Suprapubic skin (tissue), 4 donors: ENCODE data around the gene MCF2L. TPM values are rescaled to one million over a fixed set of nuclear protein-coding genes. Genes with fewer than 3 reads are reported as not detected.

Source experiments
- DNase-seq, 2 donors: peaks; one replicate each; pipeline ENCODE4 v3.0.0-alpha.2; 2019; ENCODE audit warnings: low spot score in 2 of 2
- H3K27ac ChIP-seq: fragments of 200-600 bp; sonication (generic); one replicate; pipeline ENCODE4 v1.5.1; 2019
- H3K27me3 ChIP-seq: fragments of 200-600 bp; sonication (generic); one replicate; pipeline ENCODE4 v1.5.1; 2019
- H3K36me3 ChIP-seq: fragments of 200-600 bp; sonication (generic); one replicate; pipeline ENCODE4 v1.5.1; 2019
- H3K4me1 ChIP-seq: fragments of 200-600 bp; sonication (generic); one replicate; pipeline ENCODE4 v1.5.1; 2019
- H3K4me3 ChIP-seq: fragments of 200-600 bp; sonication (generic); one replicate; pipeline ENCODE4 v1.5.1; 2019; ENCODE audit warnings: mild to moderate bottlenecking
- H3K9me3 ChIP-seq: fragments of 200-600 bp; sonication (generic); one replicate; pipeline ENCODE4 v1.5.1; 2019
- EP300 ChIP-seq: sonication (generic); formaldehyde crosslinking; IDR thresholded peaks from one replicate; pipeline ENCODE4 v1.6.1; 2017; ENCODE audit warnings: antibody characterized with exemption
- POLR2A ChIP-seq, 2 donors: fragments of 450-650 bp; IDR thresholded peaks; one replicate each; pipeline ENCODE4 v1.6.1; 2017; ENCODE audit warnings: antibody characterized with exemption in 2 of 2, mild to moderate bottlenecking in 2 of 2, moderate library complexity in 2 of 2
- POLR2AphosphoS5 ChIP-seq, 3 donors: sonication (generic); formaldehyde crosslinking; IDR thresholded peaks; one replicate each; pipeline ENCODE4 v1.6.1; 2017; ENCODE audit warnings: antibody characterized with exemption in 3 of 3
- WGBS: methylation state at CpG from one replicate; pipeline ENCODE4 v1.1.5; 2018; 5-methylcytosine and 5-hydroxymethylcytosine counted together
- total RNA-seq, 4 donors: library from RNA; depleted of rRNA; stranded (reverse); fragments of >200 nt; gene quantifications; one replicate each; pipeline ENCODE4 v1.1.0, GENCODE V29; 2016
- TF ChIP-seq, protein P1 (sequence below), 2 donors: fragments of 200-600 bp in 1 of 2; fragments of 450-650 bp in 1 of 2; sonication (generic) in 1 of 2; IDR thresholded peaks; one replicate each; pipeline ENCODE4 v1.5.1; 2016 to 2019; ENCODE audit warnings: antibody characterized with exemption in 2 of 2, mild to moderate bottlenecking in 1 of 2, moderate library complexity in 1 of 2

The MCF2L gene
- total RNA-seq, 4 donors from 2014 or later = 25.4 to 144 (median 50.0) TPM

DNA sequence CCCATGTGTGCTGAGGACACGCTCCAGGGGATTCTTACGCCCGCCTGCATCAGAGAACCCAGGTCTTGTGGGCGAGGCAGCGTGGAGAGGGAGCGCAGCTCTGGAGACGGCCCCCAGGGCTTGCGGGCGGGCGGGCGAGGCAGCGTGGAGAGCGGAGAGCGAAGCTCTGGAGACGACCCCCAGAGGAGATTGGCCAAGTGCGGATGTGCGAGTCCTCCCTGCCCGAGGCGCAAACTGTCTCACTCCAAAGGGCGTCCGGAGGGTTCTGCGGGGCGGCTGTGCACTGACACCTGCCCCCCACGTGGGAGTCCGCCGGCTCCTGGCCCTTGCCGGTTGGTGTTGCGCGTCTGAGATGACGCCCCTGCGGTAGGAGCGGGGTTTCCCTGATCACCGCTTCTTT lies 39.8 kb downstream of the MCF2L start:
- Histone ChIP-seq H3K9me3 (no peaks in the 10 kb centered on the region), H3K36me3 (no peaks in the 10 kb centered on the region), H3K27ac (no peak overlapping the region), H3K27me3 (no peaks in the 10 kb centered on the region), H3K4me1 (peaks cover 20% of the 10 kb centered on the region), H3K4me3 (no peak overlapping the region)
- no peak for DNase-seq
- WGBS = 81% methylated on average over 21 of the region's 33 CpGs
- TF ChIP-seq EP300 (no peak), POLR2AphosphoS5 (IDR thresholded peaks at IDR 0.05) (no peak), POLR2A (IDR thresholded peaks at IDR 0.05) (no peak)
- TF ChIP-seq, protein P1, sequence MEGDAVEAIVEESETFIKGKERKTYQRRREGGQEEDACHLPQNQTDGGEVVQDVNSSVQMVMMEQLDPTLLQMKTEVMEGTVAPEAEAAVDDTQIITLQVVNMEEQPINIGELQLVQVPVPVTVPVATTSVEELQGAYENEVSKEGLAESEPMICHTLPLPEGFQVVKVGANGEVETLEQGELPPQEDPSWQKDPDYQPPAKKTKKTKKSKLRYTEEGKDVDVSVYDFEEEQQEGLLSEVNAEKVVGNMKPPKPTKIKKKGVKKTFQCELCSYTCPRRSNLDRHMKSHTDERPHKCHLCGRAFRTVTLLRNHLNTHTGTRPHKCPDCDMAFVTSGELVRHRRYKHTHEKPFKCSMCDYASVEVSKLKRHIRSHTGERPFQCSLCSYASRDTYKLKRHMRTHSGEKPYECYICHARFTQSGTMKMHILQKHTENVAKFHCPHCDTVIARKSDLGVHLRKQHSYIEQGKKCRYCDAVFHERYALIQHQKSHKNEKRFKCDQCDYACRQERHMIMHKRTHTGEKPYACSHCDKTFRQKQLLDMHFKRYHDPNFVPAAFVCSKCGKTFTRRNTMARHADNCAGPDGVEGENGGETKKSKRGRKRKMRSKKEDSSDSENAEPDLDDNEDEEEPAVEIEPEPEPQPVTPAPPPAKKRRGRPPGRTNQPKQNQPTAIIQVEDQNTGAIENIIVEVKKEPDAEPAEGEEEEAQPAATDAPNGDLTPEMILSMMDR (IDR thresholded peaks at IDR 0.05) = no peak

DNA sequence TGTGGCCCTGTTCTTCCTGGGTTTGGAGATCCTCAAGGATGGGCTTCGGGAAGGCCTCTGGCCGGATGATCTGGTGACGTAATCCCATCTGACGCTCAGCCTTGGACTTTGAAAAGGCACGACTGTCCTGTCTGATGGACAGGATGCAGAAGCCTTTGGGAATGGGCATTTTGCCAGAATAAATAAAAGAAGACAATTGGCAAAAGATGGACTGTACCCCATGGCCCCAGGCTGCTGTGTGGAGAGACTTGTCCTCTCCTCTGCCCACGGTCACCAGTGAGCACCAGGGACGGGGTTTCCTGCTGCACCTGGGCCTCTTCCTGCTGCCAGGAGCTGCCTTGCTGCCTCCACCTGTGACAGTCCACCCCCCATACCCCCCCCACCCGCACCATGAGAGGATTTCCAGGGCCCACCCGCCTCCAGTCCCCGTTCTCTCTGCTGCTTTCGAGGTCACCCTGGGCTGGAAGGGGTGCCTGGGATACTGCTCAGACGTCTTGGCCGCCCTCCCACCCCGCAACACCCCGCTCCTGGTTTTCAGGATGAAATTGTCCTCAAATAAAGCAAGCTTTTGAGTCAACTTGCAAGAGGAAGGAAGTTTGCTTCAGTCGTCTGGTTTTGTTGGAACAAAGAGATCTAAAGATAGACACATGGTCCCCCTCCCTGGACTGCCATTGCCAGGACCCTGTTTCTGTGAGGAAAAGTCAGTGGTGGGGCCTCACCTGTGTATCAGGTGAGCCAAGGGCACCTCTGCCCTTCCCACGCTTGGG lies 40.9 kb downstream of the MCF2L start:
- no peaks in the 10 kb centered on the region for H3K36me3 ChIP-seq
- H3K4me3 ChIP-seq = no peak overlapping the region
- H3K9me3 ChIP-seq = no peaks in the 10 kb centered on the region
- peaks cover 31% of the 10 kb centered on the region for H3K4me1 ChIP-seq
- H3K27ac ChIP-seq = no peak overlapping the region
- TF ChIP-seq POLR2AphosphoS5 (IDR thresholded peaks at IDR 0.05) = no peak
- TF ChIP-seq EP300 = no peak
- TF ChIP-seq, protein P1 (IDR thresholded peaks at IDR 0.05) = no peak
- no peak for TF ChIP-seq POLR2A (IDR thresholded peaks at IDR 0.05)
- no peaks in the 10 kb centered on the region for H3K27me3 ChIP-seq
- DNase-seq = no peak
- 77% methylated on average over 14 of the region's 17 CpGs for WGBS

DNA sequence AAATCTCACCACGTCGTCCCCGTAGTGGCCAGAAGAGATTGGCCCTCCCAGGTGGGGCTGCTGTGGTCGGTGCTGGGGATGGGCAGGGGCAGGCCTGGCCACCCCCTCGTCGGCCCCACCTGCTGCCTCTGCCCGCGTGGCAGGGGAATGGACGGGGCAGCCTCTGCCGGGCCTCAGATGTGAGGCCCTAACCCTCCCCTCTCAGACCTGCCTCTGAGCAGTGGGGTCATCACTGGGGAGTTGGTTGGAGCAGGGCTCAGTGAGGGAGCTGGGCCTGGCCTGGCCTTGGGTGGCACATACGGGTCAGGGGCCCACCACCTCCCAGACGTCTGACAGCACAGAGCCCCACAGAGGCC lies 41.5 kb downstream of the MCF2L start:
- WGBS = 87% methylated on average over 10 of the region's 12 CpGs
- DNase-seq = no peak
- no peak overlapping the region for H3K4me3 ChIP-seq
- H3K27me3 ChIP-seq = no peaks in the 10 kb centered on the region
- no peaks in the 10 kb centered on the region for H3K36me3 ChIP-seq
- TF ChIP-seq, protein P1 (IDR thresholded peaks at IDR 0.05) = no peak
- TF ChIP-seq POLR2AphosphoS5 (IDR thresholded peaks at IDR 0.05) (no peak), POLR2A (IDR thresholded peaks at IDR 0.05) (no peak), EP300 (no peak)
- peaks cover 36% of the 10 kb centered on the region for H3K4me1 ChIP-seq
- no peak overlapping the region for H3K27ac ChIP-seq
- no peaks in the 10 kb centered on the region for H3K9me3 ChIP-seq

DNA sequence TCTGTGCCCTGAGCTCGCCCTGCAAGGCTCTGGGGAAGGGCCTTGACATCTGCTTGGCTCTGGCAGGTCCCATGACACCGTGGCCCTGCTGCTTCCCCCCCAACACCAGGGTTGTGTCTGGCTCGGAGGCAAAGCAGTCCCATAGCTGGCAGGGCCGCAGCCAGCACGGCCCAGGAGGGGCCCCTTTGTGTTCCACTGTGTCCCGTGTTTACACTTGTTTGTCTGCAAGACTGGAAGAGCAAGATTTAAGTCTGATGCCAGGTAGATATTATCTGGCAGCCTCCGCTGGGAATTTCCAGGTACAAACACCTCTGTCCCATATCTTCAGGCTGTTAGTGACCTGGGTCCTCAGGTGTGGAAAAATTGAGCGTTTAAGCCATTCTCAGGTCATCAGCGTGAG lies 44.3 kb downstream of the MCF2L start:
- no peak for DNase-seq
- Histone ChIP-seq H3K27me3 (peaks cover 6% of the 10 kb centered on the region), H3K27ac (peak overlapping the region; percentile 75), H3K4me1 (peaks cover 41% of the 10 kb centered on the region), H3K4me3 (peak overlapping the region; percentile 14), H3K36me3 (no peaks in the 10 kb centered on the region), H3K9me3 (no peaks in the 10 kb centered on the region)
- TF ChIP-seq POLR2A (IDR thresholded peaks at IDR 0.05) (no peak), EP300 (no peak), POLR2AphosphoS5 (IDR thresholded peaks at IDR 0.05) (peak in 1 of 3 donors; percentile 43)
- TF ChIP-seq, protein P1 (IDR thresholded peaks at IDR 0.05) = no peak
- WGBS = 52% methylated on average over 9 of the region's 9 CpGs

- Histone ChIP-seq H3K27ac (peak overlapping the region; percentile 75), H3K4me3 (peak overlapping the region; percentile 14), H3K36me3 (no peaks in the 10 kb centered on the region), H3K9me3 (no peaks in the 10 kb centered on the region), H3K4me1 (peaks cover 41% of the 10 kb centered on the region), H3K27me3 (peaks cover 6% of the 10 kb centered on the region)
- DNase-seq = no peak
- 61% methylated on average over 12 of the region's 25 CpGs for WGBS
- TF ChIP-seq POLR2A (IDR thresholded peaks at IDR 0.05) (no peak), EP300 (no peak), POLR2AphosphoS5 (IDR thresholded peaks at IDR 0.05) (no peak)
- TF ChIP-seq, protein P1 (IDR thresholded peaks at IDR 0.05) = no peak
Observed at GRCh38 chr13:113013878-113014751, 45.1 kb downstream of the MCF2L start.
